ENCODE results near the gene POLR2H.

Gene POLR2H

DNA sequence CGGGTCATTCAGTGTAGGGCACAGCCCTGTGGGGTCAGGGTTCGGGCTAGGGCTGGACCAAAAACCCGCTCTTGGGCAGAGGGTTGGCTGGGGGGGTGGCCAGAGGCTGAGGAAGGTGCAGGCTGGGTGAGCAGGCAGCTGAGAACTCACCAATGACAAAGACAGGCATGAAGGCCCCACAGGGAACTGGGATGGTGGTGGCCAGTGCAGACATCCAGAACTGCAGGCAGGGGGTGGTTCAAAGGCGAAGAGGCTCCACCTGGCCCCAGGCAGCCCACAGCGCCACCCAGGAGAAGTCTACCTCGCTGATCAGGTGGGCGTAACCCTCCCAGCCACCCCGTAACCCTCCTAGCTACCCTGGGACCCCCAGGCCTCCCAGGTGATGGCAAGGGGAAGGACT lies 6.8 kb upstream of the POLR2H start:
- no peak overlapping the region for H2AK5ac ChIP-seq (ENCODE audit: low read length)
- no peak for DNase-seq
- no peak overlapping the region for H3K9ac ChIP-seq (ENCODE audit: low read length)
- H3K23ac ChIP-seq (ENCODE audit: low read length): no peak overlapping the region
- H2BK120ac ChIP-seq (ENCODE audit: low read depth, low read length): no peak overlapping the region
- no peak overlapping the region for H3K4me3 ChIP-seq (ENCODE audit: low read length)
- no peaks in the 10 kb centered on the region for H3K79me1 ChIP-seq (ENCODE audit: low read length)
- H3K18ac ChIP-seq (ENCODE audit: low read length): no peak overlapping the region
- no peak overlapping the region for H3K4ac ChIP-seq (ENCODE audit: low read depth, low read length)
- no peaks in the 10 kb centered on the region for H3K27me3 ChIP-seq (ENCODE audit: insufficient read depth, low read length, poor library complexity)
- no peaks in the 10 kb centered on the region for H3K79me2 ChIP-seq (ENCODE audit: control insufficient read depth, insufficient read depth, low read length)
- no peak overlapping the region for H4K5ac ChIP-seq (ENCODE audit: low read length)
- no CpG with 5 or more reads among the region's 8 CpGs for WGBS (ENCODE audit: extremely low coverage, insufficient coverage, low lambda C conversion rate)
- H3K4me2 ChIP-seq (ENCODE audit: low read length): no peak overlapping the region
- peaks cover 5% of the 10 kb centered on the region for H3K4me1 ChIP-seq (ENCODE audit: control insufficient read depth, low read depth, low read length)
- no peak overlapping the region for H4K8ac ChIP-seq (ENCODE audit: low read depth, low read length)
- no peak overlapping the region for H2BK5ac ChIP-seq (ENCODE audit: low read length)
- H3K27ac ChIP-seq (ENCODE audit: low read depth, low read length): no peak overlapping the region
- peaks cover 4% of the 10 kb centered on the region for H3K36me3 ChIP-seq (ENCODE audit: control insufficient read depth, insufficient read depth, low read length)
- H2BK15ac ChIP-seq (replicated peaks; ENCODE audit: low read depth): no peak overlapping the region
- H3K56ac ChIP-seq (ENCODE audit: low read length): no peak overlapping the region

DNA sequence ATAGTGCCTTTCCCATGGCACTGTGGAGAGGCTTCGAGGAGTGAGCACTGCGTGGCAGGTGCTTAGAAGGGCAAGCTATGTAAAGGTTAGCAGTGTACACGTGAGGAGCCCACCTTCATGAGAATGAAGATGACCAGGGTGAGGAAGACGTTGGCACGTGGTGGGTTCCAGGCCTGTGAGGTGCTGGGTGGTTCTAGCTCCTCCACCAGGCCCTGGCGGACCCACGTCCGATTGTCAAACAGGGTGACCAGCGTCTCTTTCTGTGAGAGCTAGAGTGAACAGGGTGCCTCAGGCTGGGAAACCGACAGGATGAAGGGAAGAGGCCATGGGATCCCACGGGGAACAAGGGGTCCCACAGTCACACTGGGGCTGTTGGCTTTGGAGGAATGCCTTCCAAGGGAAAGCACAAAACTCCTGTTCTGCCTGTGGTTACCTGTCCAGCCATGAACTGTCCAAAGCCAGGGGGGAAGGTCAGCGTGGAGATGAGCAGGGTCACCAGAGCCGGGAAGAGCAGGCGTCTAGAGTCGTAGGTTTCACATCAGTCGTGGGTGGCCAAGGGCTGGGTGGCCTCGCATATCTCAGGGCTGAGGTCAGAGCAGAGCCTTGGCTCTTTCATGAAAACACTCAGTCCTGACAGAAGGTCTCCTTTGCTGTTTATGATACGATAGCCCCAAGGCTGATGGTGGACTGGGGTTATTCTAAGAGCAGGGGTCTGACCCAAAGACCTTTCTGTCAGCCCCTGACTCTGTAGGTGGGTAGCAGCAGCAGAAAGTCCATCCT lies 6.1 kb upstream of the POLR2H start:
- no peak overlapping the region for H3K18ac ChIP-seq (ENCODE audit: low read length)
- H4K5ac ChIP-seq (ENCODE audit: low read length): no peak overlapping the region
- H3K27me3 ChIP-seq (ENCODE audit: insufficient read depth, low read length, poor library complexity): no peaks in the 10 kb centered on the region
- H4K8ac ChIP-seq (ENCODE audit: low read depth, low read length): no peak overlapping the region
- no CpG with 5 or more reads among the region's 18 CpGs for WGBS (ENCODE audit: extremely low coverage, insufficient coverage, low lambda C conversion rate)
- H3K56ac ChIP-seq (ENCODE audit: low read length): no peak overlapping the region
- no peak overlapping the region for H3K4me2 ChIP-seq (ENCODE audit: low read length)
- peaks cover 4% of the 10 kb centered on the region for H3K36me3 ChIP-seq (ENCODE audit: control insufficient read depth, insufficient read depth, low read length)
- no peak overlapping the region for H2AK5ac ChIP-seq (ENCODE audit: low read length)
- H3K79me1 ChIP-seq (ENCODE audit: low read length): peaks cover 2% of the 10 kb centered on the region
- no peaks in the 10 kb centered on the region for H3K79me2 ChIP-seq (ENCODE audit: control insufficient read depth, insufficient read depth, low read length)
- no peak overlapping the region for H2BK5ac ChIP-seq (ENCODE audit: low read length)
- no peak overlapping the region for H3K27ac ChIP-seq (ENCODE audit: low read depth, low read length)
- no peak overlapping the region for H3K23ac ChIP-seq (ENCODE audit: low read length)
- H3K9ac ChIP-seq (ENCODE audit: low read length): no peak overlapping the region
- no peak overlapping the region for H3K4ac ChIP-seq (ENCODE audit: low read depth, low read length)
- H2BK15ac ChIP-seq (replicated peaks; ENCODE audit: low read depth): no peak overlapping the region
- H2BK120ac ChIP-seq (ENCODE audit: low read depth, low read length): no peak overlapping the region
- no peak for DNase-seq
- H3K4me3 ChIP-seq (ENCODE audit: low read length): no peak overlapping the region
- H3K4me1 ChIP-seq (ENCODE audit: control insufficient read depth, low read depth, low read length): peaks cover 10% of the 10 kb centered on the region

DNA sequence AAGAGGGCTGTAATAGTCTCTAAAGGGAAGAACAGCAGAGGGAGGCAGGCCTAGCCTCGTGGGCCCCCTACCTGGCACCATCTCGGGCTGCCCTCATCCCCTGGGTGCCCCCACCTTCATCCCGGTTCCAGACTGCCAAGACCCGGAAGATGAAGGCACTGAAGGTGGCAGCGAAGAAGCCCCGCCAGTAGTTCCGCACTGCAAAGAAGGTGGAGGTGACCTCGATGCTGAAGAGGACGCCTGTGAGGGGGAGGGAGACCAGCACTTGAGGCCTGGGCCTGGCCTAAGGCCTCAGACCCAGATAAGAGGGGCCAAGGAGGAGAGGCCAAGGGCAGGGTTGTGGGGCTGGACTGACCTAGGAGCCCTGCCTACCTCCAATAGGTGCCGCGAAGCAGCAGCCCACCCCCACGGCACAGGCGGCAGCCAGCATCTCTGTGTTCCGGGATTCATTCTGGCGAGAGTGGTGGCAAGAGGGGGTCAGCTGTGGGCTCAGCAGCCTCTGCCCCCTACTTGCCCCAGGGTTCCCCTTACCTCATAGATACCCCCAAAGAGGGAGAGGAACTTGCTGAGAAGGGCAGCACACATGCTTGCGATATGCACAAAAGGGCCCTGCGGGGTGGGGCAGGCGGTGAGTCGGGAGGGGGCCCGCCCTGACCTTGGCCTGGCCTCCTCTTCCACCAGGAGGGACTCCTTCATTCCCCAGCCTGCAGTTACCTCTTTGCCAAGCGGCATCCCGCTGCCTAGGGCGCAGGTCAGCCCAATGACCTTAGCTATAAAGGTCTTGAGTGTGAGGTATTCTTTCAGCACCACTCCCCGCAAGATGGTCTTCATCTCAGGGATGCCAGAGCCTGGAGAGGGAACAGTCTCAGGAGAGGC lies 4.0 kb upstream of the POLR2H start:
- no peak overlapping the region for H3K56ac ChIP-seq (ENCODE audit: low read length)
- H3K27ac ChIP-seq (ENCODE audit: low read depth, low read length): no peak overlapping the region
- peaks cover 3% of the 10 kb centered on the region for H3K79me1 ChIP-seq (ENCODE audit: low read length)
- H2BK5ac ChIP-seq (ENCODE audit: low read length): no peak overlapping the region
- peaks cover 4% of the 10 kb centered on the region for H3K36me3 ChIP-seq (ENCODE audit: control insufficient read depth, insufficient read depth, low read length)
- no peak overlapping the region for H2BK120ac ChIP-seq (ENCODE audit: low read depth, low read length)
- H3K4me1 ChIP-seq (ENCODE audit: control insufficient read depth, low read depth, low read length): peaks cover 11% of the 10 kb centered on the region
- no peak overlapping the region for H3K4me2 ChIP-seq (ENCODE audit: low read length)
- no peak overlapping the region for H3K4ac ChIP-seq (ENCODE audit: low read depth, low read length)
- H3K4me3 ChIP-seq (ENCODE audit: low read length): no peak overlapping the region
- no peak overlapping the region for H3K9ac ChIP-seq (ENCODE audit: low read length)
- WGBS (ENCODE audit: extremely low coverage, insufficient coverage, low lambda C conversion rate): no CpG with 5 or more reads among the region's 24 CpGs
- no peak overlapping the region for H2BK15ac ChIP-seq (replicated peaks; ENCODE audit: low read depth)
- DNase-seq: no peak
- no peak overlapping the region for H4K5ac ChIP-seq (ENCODE audit: low read length)
- no peaks in the 10 kb centered on the region for H3K79me2 ChIP-seq (ENCODE audit: control insufficient read depth, insufficient read depth, low read length)
- no peak overlapping the region for H2AK5ac ChIP-seq (ENCODE audit: low read length)
- H3K27me3 ChIP-seq (ENCODE audit: insufficient read depth, low read length, poor library complexity): no peaks in the 10 kb centered on the region
- no peak overlapping the region for H3K23ac ChIP-seq (ENCODE audit: low read length)
- H3K18ac ChIP-seq (ENCODE audit: low read length): no peak overlapping the region
- H4K8ac ChIP-seq (ENCODE audit: low read depth, low read length): no peak overlapping the region

DNA sequence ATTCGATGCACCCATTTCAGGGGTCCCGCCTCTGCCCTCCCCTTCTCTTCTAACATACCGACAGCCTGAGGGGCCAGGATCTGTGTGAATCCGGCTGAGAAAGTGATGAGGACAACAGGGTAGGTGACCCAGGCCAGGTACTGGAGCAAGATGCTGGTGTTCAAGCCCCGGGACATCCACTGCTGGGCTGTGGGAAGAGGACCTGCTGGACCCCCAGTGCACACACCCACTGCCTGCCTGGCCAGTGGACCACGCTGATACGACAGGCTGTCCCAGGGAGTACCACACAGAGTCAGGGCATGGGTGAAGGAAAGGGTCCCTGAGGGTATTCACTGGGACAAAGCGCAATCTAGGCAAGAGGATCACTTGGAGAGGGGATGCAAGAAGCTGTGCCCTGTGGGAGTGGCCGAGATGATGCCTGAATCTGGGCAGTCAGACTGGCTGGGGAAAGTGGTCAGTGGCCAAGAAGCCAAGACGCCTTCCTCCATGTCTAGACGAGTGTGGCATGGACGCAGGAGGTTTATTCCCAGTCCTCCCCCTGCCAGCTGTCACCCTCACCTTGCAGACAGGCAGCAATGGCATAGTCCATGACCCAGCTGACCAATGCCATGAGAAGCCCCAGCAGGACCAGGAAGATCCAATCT lies 3.3 kb upstream of the POLR2H start:
- H3K23ac ChIP-seq (ENCODE audit: low read length): no peak overlapping the region
- H3K27ac ChIP-seq (ENCODE audit: low read depth, low read length): no peak overlapping the region
- peaks cover 11% of the 10 kb centered on the region for H3K4me1 ChIP-seq (ENCODE audit: control insufficient read depth, low read depth, low read length)
- peaks cover 3% of the 10 kb centered on the region for H3K79me1 ChIP-seq (ENCODE audit: low read length)
- H3K4ac ChIP-seq (ENCODE audit: low read depth, low read length): no peak overlapping the region
- no peak overlapping the region for H3K9ac ChIP-seq (ENCODE audit: low read length)
- no peak overlapping the region for H4K5ac ChIP-seq (ENCODE audit: low read length)
- H3K4me2 ChIP-seq (ENCODE audit: low read length): no peak overlapping the region
- H4K8ac ChIP-seq (ENCODE audit: low read depth, low read length): no peak overlapping the region
- H3K18ac ChIP-seq (ENCODE audit: low read length): no peak overlapping the region
- no peaks in the 10 kb centered on the region for H3K79me2 ChIP-seq (ENCODE audit: control insufficient read depth, insufficient read depth, low read length)
- no peak overlapping the region for H2AK5ac ChIP-seq (ENCODE audit: low read length)
- no peak overlapping the region for H2BK5ac ChIP-seq (ENCODE audit: low read length)
- H2BK15ac ChIP-seq (replicated peaks; ENCODE audit: low read depth): no peak overlapping the region
- WGBS (ENCODE audit: extremely low coverage, insufficient coverage, low lambda C conversion rate): no CpG with 5 or more reads among the region's 12 CpGs
- H3K4me3 ChIP-seq (ENCODE audit: low read length): no peak overlapping the region
- peaks cover 2% of the 10 kb centered on the region for H3K36me3 ChIP-seq (ENCODE audit: control insufficient read depth, insufficient read depth, low read length)
- no peak overlapping the region for H3K56ac ChIP-seq (ENCODE audit: low read length)
- no peak overlapping the region for H2BK120ac ChIP-seq (ENCODE audit: low read depth, low read length)
- no peak for DNase-seq
- no peaks in the 10 kb centered on the region for H3K27me3 ChIP-seq (ENCODE audit: insufficient read depth, low read length, poor library complexity)

DNA sequence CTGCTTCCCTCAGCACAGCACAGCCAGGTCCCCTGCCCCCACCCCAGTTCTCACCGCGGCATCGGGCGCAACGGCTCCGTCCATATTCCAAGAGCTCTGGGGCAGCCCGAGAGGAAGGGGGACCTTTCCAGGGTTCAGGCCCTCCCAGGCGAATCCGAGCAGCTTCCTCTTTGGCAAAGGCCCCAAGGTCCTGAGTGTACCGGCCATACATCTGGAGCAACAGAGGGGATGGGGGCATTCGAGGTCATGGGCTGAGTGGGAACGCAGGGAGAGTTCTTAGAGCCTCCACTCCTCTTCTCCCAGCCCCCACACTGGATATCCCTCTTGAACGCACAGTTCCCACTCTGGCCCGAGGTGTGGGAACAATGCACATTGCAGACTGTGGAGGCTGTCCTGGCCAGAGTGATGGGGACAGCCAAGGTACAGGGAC lies 2.6 kb upstream of the POLR2H start:
- Histone ChIP-seq H3K4me1 (ENCODE audit: control insufficient read depth, low read depth, low read length) (peaks cover 11% of the 10 kb centered on the region), H3K9ac (ENCODE audit: low read length) (no peak overlapping the region), H3K36me3 (ENCODE audit: control insufficient read depth, insufficient read depth, low read length) (peaks cover 2% of the 10 kb centered on the region), H2BK120ac (ENCODE audit: low read depth, low read length) (no peak overlapping the region), H3K4me2 (ENCODE audit: low read length) (no peak overlapping the region), H2AK5ac (ENCODE audit: low read length) (no peak overlapping the region), H2BK5ac (ENCODE audit: low read length) (no peak overlapping the region), H4K5ac (ENCODE audit: low read length) (no peak overlapping the region), H3K56ac (ENCODE audit: low read length) (no peak overlapping the region), H3K79me2 (ENCODE audit: control insufficient read depth, insufficient read depth, low read length) (peaks cover 5% of the 10 kb centered on the region), H3K27me3 (ENCODE audit: insufficient read depth, low read length, poor library complexity) (no peaks in the 10 kb centered on the region), H3K18ac (ENCODE audit: low read length) (no peak overlapping the region), H4K8ac (ENCODE audit: low read depth, low read length) (no peak overlapping the region), H3K23ac (ENCODE audit: low read length) (no peak overlapping the region), H3K27ac (ENCODE audit: low read depth, low read length) (no peak overlapping the region), H3K4ac (ENCODE audit: low read depth, low read length) (no peak overlapping the region), H2BK15ac (replicated peaks; ENCODE audit: low read depth) (no peak overlapping the region), H3K79me1 (ENCODE audit: low read length) (peaks cover 5% of the 10 kb centered on the region), H3K4me3 (ENCODE audit: low read length) (no peak overlapping the region)
- DNase-seq: no peak
- no CpG with 5 or more reads among the region's 14 CpGs for WGBS (ENCODE audit: extremely low coverage, insufficient coverage, low lambda C conversion rate)

Data from mesendoderm (in vitro differentiated cells).